ENCODE data around the gene ZBTB25. TPM values are rescaled to one million over a fixed set of nuclear protein-coding genes. Genes with fewer than 3 reads are reported as not detected.
"Not testable (repeated sequence)": the region's sequence is repeated elsewhere in the genome, so short reads cannot be mapped to it uniquely, and the experiment has no call there.

Gene ZBTB25
- total RNA-seq, 3 donors from 2014 or later = 12.3 to 15.7 (median 14.4) TPM

GRCh38 chr14:64522591-64523355, 19.1 kb upstream of the ZBTB25 start:
- no peak overlapping the region for H3K27ac ChIP-seq
- no peaks in the 10 kb centered on the region for H3K27me3 ChIP-seq
- TF ChIP-seq POLR2A (IDR thresholded peaks at IDR 0.05) (no peak), POLR2AphosphoS5 (IDR thresholded peaks at IDR 0.05) (no peak), CTCF (IDR thresholded peaks at IDR 0.05) (no peak)
- no peaks in the 10 kb centered on the region for H3K36me3 ChIP-seq
- no peak overlapping the region for H3K4me3 ChIP-seq
- intact Hi-C loops (cut with DNase I; ENCODE audit: low total_unique reads) = no loop called here
- DNase-seq (ENCODE audit: low spot score in 2 of 2) = no peak
- no peaks in the 10 kb centered on the region for H3K9me3 ChIP-seq
- no peaks in the 10 kb centered on the region for H3K4me1 ChIP-seq

GRCh38 chr14:64520699-64521098, 17.1 kb upstream of the ZBTB25 start:
- intact Hi-C loops (cut with DNase I; ENCODE audit: low total_unique reads) = no loop called here
- Histone ChIP-seq H3K27me3 (no peaks in the 10 kb centered on the region), H3K9me3 (no peaks in the 10 kb centered on the region), H3K27ac (no peak overlapping the region), H3K4me1 (no peaks in the 10 kb centered on the region), H3K36me3 (no peaks in the 10 kb centered on the region), H3K4me3 (no peak overlapping the region)
- no peak for DNase-seq (ENCODE audit: low spot score in 2 of 2)
- no peak for TF ChIP-seq CTCF (IDR thresholded peaks at IDR 0.05)
- no peak for TF ChIP-seq POLR2A (IDR thresholded peaks at IDR 0.05)
- TF ChIP-seq POLR2AphosphoS5 (IDR thresholded peaks at IDR 0.05) = no peak

GRCh38 chr14:64518229-64518628, 14.6 kb upstream of the ZBTB25 start:
- Histone ChIP-seq H3K36me3 (no peaks in the 10 kb centered on the region), H3K27me3 (no peaks in the 10 kb centered on the region), H3K4me1 (peaks cover 0 to 8% of the 10 kb centered on the region in 2 donors), H3K27ac (no peak overlapping the region), H3K9me3 (no peaks in the 10 kb centered on the region), H3K4me3 (no peak overlapping the region)
- no peak for DNase-seq (ENCODE audit: low spot score in 2 of 2)
- TF ChIP-seq CTCF (IDR thresholded peaks at IDR 0.05) = no peak
- no peak for TF ChIP-seq POLR2A (IDR thresholded peaks at IDR 0.05)
- no peak for TF ChIP-seq POLR2AphosphoS5 (IDR thresholded peaks at IDR 0.05)
- intact Hi-C loops (cut with DNase I; ENCODE audit: low total_unique reads) = no loop called here

GRCh38 chr14:64517667-64518066, 14.0 kb upstream of the ZBTB25 start:
- H3K4me1 ChIP-seq; DNase-seq (ENCODE audit: low spot score in 2 of 2); intact Hi-C loops (cut with DNase I; ENCODE audit: low total_unique reads): not testable (repeated sequence)

GRCh38 chr14:64516969-64517368, 13.3 kb upstream of the ZBTB25 start:
- peaks cover 0 to 8% of the 10 kb centered on the region in 2 donors for H3K4me1 ChIP-seq
- H3K4me3 ChIP-seq = no peak overlapping the region
- intact Hi-C loops (cut with DNase I; ENCODE audit: low total_unique reads) = no loop called here
- no peak overlapping the region for H3K27ac ChIP-seq
- H3K27me3 ChIP-seq = no peaks in the 10 kb centered on the region
- H3K36me3 ChIP-seq = no peaks in the 10 kb centered on the region
- TF ChIP-seq POLR2A (IDR thresholded peaks at IDR 0.05) (no peak), POLR2AphosphoS5 (IDR thresholded peaks at IDR 0.05) (no peak), CTCF (IDR thresholded peaks at IDR 0.05) (no peak)
- H3K9me3 ChIP-seq = no peaks in the 10 kb centered on the region
- no peak for DNase-seq (ENCODE audit: low spot score in 2 of 2)

More at GRCh38 chr14:64517667-64518066, 14.0 kb upstream of the ZBTB25 start:
- H3K4me3 ChIP-seq, H3K27me3 ChIP-seq, H3K9me3 ChIP-seq, H3K27ac ChIP-seq, H3K36me3 ChIP-seq: not testable (repeated sequence)
